Right renal pelvis (tissue), 4 donors: ENCODE results near the gene FNDC10. TPM values are rescaled to one million over a fixed set of nuclear protein-coding genes. Genes with fewer than 3 reads are reported as not detected.
"Not testable (repeated sequence)": the region's sequence is repeated elsewhere in the genome, so short reads cannot be mapped to it uniquely, and the experiment has no call there.

Experiments used
- DNase-seq, 4 donors: peaks; one replicate each; pipeline ENCODE4 v3.0.0-alpha.2; 2013; ENCODE audit warnings: low read depth in 4 of 4, low spot score in 3 of 4, missing footprints in 1 of 4
- polyA plus RNA-seq, 4 donors: library from polyadenylated mRNA; unstranded; fragments of 120-200 nt; gene quantifications; one replicate each; pipeline ENCODE4 v1.2.1, GENCODE V29; 2013; ENCODE audit not compliant: insufficient read length in 4 of 4

Gene FNDC10
- polyA plus RNA-seq, 4 donors: 1.5 to 4.5 (median 2.6) TPM

DNA sequence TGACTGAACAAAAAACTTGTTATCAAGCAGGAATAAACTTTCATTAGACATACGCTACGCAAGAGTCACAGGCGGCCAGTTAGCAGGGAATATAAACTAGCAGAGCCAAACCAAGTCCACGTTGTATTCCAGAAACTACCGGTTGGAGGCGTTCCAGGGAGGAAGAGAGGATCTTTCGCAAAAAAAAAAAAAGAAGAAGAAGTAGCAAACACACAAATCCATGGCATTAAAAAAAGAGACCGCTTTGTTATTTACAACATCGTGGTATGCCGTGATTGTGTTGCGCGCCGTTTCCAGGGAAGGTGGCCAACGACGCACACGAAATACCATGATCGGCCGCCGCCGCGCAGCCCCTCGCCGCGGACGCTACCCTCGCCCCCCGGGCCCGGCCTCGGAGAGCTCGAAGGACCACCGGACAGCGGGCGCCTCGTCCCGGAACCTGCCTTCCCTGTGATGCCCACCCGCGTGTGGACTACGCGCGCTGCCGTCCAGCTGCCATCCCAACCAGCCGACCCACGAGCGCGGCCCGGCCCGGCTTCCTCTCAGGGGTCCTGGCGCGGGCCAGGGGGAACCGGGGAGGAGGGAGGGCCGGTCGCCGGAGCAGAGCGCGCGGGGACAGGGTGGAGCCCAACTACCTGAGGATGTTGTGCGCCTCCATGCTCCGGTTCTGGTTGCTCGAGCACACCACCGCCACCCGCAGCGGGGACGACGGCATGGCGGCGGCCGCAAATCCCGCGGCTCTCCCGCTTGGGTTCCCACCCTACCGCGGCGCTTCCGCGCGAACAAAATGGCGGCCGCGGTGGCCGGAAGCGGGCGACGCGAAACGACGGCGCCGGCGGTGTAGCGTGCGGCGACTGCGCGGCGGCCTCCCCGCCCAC lies 25.9 kb downstream of the FNDC10 start:
- DNase-seq: peak in 2 of 4 donors; percentile 58 to 62

DNA sequence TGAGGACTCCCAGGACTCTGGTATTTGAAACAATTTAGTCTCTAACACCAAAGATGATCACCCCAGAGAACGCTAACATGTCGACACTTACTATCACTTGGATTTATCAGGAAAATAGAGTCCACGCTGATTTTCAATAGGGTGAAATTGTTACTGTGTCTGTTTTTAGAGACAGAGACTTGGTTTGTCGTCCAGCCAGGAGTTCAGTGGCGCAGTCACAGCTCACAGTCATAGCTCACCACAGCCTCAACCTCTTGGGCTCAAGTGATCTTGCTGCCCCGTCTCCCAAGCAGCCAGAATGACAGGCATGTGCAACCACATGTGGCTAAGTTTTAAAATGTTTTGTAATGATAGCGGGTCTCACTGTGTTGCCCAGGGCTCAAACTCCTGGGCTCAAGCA lies 30.6 kb downstream of the FNDC10 start:
- no peak for DNase-seq

DNA sequence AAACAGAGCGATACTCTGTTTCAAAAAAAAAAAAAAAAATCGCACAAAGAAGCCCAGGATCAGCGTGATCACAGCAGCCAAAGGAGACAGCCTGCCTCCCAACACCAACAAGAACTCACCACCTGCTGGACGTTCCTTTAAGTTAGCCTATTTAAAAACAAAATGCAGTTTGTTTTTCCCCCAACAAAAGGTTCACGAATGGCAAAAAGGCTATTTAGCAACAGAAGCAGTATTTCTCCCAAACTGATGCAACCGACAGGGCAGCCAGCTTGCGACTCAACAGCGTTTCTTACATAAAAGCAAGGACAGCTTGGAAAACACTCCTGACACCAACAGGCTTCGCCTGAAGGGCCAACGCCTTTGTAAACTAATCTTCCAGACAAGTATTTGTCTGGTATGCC lies 32.0 kb downstream of the FNDC10 start:
- no peak for DNase-seq

DNA sequence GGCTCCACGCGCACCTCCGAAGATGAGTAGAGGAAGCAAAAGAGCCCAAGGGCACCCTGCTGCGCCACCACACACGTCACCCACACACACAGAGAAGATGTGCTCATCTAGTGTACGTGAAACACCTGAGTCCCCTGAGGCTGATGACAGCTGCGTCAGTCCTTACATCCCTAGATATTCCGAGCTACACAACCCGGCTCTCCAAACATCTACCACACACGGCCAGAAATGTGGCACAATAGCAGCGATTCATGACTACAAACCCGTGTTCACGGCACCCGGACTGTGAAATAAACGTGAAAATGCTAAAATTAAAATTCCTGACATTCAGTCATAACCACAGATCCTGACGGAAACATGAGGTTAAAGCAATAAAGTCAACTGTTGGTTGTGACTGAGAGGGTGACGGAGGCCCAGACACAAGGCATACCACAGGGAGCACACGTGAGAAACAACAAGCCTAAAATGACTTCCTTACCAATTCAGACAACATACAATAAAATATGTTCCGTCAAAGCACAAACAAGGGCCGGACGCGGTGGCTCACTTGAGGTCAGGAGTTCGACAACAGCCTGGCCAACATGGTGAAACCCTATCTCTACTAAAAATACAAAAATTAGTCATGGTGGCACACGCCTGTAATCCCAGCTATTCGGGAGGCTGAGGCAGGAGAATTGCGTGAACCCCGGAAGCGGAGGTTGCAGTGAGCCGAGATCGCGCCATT lies 32.6 kb downstream of the FNDC10 start:
- no peak for DNase-seq

DNA sequence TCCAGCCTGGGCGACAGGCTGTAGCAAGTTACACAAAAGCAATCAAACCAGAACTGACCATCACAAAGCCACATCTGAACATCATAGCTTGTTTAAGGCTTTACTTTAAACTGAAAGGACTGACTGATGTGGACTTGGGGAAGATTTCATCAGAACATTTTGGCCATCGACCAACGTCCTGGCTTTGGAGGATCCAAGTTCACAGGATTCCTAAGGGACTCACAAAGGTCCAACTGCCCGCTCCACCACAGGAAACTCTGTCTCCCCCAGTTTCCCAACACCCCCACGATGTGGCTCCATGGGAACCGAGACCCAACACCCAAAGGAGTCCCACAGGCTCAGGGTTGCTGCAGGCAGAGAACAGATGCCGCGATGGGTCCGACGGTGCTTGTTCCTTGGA lies 34.6 kb downstream of the FNDC10 start:
- DNase-seq: no peak

DNA sequence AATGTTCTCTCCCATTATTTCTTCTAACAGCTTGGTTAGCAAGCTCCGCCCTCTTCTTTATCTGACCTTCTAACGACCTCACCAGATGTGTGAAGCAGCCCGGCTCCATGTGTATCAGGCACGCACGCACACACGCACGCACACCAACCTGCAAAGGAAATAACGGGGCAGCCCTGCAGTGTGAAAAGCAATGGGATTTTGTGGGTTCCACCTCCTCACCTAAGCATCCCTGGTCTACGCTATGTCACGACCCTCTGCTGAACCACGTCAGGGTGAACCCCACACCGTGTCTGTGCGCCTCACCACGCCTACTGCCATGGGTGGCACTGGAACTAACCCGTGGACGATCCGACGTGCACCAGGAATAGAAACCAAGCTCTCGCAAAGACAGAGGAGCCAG lies 35.7 kb downstream of the FNDC10 start:
- no peak for DNase-seq

DNA sequence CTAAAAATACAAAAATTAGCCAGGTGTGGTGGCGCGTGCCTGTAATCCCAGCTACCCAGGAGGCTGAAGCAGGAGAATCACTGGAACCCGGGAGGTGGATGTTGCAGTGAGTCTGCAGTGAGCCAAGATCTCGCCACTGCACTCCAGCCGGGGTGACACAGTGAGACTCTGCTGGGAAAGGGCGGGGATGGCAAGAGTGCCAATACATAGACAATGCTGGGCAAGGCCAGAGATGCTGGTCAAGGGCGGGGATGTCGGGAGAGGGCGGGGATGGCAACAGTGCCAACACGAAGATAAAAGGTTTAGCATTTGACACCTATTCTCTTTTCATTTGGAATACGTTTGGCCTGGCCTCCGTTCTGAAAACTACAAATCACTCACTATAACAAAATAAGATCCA lies 36.2 kb downstream of the FNDC10 start:
- DNase-seq: no peak

DNA sequence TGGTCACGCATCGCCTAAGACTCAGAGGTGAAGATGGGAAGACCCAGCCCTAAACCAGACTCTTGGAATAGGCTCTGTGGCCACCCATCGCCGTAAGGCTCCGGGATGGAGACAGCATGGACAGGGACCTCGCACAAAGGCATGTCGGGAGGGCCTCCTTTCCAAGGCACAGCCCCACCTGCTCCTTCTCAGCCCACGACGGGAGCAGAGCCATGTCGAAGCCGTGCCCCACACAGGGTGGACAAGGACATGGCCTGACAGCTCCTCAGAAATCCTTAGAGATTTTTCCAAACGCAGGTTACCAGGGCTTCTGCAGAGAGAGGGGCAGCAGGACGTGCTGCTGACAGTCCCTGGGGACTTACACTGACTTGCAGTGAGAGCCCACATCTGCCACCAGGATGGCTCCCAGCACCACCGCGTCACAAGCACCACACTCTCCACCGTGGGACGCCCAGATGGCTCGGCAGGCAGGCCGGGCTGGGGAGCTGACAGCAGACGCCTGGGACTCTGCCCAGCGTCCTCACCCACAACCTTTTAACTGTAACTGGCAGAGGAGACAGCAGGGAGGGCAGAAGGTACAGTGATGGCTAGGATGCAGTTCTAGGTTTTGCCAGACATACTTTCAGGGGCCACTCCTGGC lies 37.3 kb downstream of the FNDC10 start:
- no peak for DNase-seq

DNA sequence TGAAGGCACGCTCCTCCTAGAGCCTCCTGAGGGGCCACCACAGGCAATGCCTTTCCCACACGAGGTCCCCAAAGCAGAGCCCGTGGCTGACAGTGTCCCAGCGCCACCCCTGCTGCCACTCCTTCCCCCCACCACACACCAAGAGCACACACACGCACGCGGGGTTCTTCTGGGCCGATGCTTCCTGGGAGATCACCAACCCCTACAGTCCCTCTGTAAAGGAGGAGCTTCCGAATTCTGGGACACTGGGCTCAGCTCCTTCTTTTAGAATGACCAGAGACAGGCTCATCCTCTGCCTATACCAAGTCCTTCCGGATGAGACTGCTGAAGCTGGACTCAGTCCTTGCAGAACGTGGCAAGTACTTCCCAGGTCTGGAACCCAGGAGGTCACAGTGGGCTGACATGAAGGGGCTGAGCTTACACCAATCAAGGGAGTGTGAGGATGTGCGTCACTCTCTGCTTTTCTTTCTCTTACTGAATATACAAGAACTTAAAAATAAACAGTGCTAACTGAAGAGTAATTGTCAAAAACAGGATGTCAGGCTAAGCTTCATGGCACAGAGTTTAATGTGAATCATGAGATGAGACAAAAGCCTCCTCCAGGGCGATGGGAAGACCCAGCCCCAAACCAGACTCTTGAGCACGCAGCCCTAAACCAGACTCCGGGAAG lies 38.0 kb downstream of the FNDC10 start:
- DNase-seq: no peak

DNA sequence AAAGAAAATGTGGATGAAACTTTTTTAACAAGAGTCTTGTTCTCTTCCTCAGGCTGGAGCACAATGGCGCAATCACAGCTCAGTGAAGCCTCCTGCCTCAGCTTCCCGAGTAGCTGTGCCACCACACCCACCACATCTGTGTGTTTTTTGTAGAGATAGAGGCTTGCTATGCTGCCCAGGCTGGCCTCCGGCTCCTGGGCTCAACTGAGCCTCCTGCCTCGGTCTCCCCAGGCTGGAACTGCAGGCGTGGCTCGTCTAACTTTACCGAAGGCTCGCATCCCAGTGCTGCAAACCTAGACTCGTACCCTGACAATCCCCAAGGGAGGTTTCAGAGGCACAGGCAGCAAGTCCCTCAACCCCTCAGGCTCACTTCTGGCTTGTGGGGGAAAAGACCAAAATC lies 39.8 kb downstream of the FNDC10 start:
- no peak for DNase-seq

DNA sequence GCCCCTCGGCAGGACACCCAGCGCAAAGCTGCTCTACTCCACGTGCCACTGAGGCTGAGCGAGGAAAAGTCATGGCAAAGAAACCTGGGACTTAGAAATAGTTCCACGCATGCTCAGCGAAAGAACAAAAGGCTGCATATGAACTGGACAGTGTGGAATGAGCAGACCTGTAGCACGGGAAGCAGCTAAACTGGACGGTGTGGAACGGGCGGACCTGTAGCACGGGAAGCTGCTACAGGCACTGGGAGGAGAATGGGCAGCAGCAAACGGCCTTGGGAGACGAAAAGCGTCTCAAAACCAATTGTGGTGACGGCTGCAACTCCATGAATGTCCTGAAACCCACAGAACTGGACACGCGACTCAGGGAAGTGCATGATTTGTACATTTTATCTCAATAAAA lies 40.9 kb downstream of the FNDC10 start:
- DNase-seq: no peak

DNA sequence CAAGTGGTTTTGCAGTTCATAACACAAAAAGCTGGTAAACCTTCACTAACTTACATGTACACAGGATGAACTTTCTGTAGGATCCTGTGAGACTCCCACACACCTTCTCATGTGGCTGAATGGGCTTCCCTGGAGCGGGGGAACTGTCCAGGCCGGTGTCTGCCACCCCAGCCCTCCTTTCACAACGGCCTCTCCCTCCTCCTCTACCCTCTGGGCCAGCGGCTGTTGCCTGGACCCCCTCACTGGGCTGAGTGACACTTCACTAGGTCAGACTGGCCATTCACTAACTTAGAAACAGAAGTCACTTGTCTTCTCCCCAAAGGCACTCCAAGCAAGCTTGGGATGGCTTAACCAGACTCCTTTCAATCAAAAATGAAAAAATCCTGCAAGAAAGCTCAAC lies 41.3 kb downstream of the FNDC10 start:
- DNase-seq: no peak

DNA sequence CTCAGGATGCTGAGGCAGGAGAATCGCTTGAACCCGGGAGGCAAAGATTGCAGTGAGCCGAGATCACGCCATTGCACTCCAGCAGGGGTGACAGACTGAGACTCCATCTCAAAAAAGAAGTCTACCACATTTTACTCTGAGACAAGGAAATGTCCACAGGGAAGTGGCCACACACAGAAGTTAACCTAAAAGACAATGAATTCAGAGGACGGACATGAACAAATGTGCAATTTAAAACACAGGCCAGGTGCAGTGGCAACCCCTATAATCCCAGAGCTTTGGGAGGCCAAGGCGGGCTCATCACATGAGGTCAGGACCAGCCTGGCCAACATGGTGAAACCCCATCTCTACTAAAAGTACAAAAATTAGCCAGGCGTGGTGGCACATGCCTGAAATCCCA lies 42.2 kb downstream of the FNDC10 start:
- not testable (repeated sequence) for DNase-seq

DNA sequence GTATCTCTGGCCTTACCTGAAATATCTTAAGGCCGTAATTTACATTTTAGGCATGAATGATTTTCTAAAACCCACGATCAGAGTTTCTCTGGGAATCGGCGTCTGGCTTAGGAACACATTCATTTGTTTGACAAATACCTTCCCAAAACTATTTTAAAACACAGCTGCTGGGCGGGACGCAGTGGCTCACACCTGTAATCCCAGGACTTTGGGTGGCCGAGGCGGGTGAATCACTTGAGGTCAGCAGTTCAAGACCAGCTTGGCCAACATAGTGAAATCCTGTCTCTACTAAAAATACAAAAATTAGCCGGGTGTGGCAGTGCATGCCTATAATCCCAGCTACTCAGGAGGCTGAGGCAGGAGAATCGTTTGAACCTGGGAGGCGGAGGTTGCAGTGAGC lies 43.0 kb downstream of the FNDC10 start:
- DNase-seq: not testable (repeated sequence)

DNA sequence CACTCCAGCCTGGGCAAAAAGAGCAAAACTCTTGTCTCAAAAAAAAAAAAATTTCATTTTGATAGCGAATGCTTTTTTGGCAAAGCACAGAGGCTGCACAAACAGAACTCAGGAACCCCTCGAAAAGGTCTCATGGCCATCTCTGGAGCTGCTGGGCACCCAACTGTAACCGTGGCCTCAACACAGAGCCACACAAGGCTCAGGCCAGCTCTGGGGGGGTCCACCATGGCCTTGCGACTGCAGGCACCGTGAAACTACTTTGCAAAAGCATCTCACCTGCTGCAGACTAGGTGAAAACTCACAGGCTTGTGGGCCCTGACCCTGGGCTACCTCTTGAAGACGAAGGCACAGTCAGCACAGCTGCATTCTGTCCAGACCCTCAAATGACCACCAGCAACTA lies 43.4 kb downstream of the FNDC10 start:
- no peak for DNase-seq

DNA sequence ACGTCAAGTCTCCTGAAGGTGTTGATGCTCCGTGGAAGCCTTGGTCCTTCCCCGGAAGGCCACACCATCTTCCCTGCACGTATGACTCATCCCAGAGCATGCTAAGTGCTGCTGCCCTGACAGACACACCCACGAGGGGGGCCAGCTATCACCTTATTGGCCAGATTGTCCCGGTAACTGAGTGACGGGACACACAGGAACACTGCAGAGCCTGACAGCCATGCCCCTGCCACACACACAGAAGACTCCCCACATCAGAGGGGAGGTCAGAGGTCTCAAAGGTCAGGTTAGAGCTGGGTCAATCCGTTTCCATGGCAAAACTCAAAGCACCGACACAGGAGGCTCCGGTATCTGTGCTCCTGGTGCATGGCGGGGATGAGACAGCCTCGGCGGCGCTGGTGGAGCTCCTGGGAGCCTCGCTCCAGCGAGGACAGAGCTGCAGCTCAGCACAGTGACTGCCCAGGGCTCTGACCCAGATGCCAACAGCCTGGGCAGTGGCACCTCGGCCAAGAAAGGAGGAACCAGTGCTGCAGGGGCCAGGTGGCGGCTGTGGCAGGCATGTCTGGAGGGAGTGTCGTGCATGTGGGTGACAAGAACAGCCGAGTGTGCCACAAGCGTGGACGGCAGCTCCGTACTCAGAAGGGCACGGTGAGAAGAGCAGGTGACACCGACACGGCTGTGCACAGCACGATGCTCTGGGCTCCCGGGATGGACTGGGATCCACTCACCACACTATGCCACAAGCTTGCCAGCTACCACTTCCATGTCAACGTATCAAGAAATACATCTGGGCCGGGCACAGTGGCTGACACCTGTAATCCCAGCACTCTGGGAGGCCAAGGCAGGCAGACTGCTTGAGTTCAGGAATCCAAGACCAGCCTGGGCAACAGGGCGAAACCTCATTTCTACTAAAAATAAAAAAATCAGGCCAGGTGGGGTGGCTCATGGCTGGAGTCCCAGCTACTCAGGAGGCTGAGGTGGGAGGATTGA lies 44.7 kb downstream of the FNDC10 start:
- DNase-seq: no peak

DNA sequence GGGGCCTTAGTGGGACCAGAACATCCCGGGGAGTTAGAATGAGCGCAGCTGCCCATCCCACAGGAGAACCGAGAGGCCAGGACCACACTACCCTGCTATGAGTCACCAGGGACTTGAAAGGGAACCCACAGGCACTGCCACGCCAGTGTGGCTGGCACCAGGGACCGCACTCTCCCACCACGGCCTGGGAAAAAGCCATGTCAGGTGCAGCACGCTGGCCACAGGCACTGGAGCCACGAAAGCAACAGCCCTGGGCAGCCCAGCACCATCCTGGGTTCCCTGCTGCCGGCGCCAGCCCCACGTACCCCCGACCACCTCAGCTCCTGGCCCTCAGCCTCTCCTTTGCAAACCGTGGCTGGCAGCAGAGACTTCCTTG lies 45.4 kb downstream of the FNDC10 start:
- DNase-seq: no peak

DNA sequence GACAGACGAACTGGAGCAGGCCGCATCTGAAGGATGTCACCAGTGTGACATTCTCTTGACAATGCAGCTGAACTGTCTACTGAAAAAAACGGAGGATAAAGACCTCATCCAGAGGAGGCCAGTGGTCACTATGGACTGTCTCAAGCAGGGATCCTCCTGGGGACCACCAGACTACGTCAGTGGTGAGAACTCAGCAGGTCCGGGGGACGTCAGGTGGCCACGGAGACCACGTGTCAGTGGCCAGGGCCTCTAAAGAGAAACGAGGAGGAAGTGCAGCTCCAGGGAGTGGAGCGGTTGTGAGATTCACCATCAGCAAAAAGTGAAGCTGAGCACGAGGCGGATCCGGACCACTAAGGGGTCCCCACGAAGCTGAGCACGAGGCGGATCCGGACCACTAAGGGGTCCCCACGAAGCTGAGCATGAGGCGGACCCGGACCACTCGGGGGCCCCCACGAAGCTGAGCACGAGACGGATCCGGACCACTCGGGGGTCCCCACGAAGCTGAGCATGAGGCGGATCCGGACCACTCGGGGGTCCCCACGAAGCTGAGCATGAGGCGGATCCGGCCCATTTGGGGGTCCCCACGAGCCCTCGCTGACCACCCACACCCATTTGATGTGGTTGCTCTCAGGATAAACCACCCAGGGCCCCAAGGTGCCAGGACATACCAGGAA lies 46.0 kb downstream of the FNDC10 start:
- DNase-seq: no peak

DNA sequence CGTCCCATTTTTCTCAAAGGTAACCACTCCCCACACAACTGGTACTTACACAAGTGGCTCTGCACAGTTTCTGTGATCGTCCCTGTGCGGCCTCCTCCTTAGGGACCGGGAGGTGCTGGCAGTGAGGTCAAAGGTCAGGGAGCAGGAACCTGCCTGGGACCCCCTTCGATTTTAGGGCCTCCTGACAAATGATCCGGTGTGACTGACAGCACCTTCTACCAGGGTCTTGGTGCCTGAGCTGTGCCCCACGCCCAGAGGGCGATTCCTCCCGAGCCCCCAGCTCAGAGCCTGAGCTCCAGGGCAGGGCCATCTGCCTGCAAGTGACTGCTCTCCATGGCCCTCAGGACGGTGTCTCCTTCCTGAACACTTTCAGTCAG lies 47.7 kb downstream of the FNDC10 start:
- DNase-seq: no peak
